HG03135 (cell line): ENCODE results near the gene CREB5.

Experiments
- ATAC-seq: cut with Tn5 transposase; IDR thresholded peaks from one replicate; pipeline ENCODE4 v1.9.1; 2021; ENCODE audit warnings: mild to moderate bottlenecking, moderate library complexity; ENCODE audit not compliant: unreplicated experiment

CREB5 gene

GRCh38 chr7:28627896-28628295, 215.6 kb downstream of the CREB5 start:
- ATAC-seq: no peak

GRCh38 chr7:28629216-28629842, 217.0 kb downstream of the CREB5 start:
- no peak for ATAC-seq

- no peak for ATAC-seq
Measured at GRCh38 chr7:28630350-28630749, 218.0 kb downstream of the CREB5 start.

- ATAC-seq: no peak
Measured at GRCh38 chr7:28631995-28632394, 219.7 kb downstream of the CREB5 start.

GRCh38 chr7:28638914-28639313, 226.6 kb downstream of the CREB5 start:
- ATAC-seq: no peak

GRCh38 chr7:28640001-28640400, 227.7 kb downstream of the CREB5 start:
- no peak for ATAC-seq

- no peak for ATAC-seq
Measured at GRCh38 chr7:28641752-28642545, 229.6 kb downstream of the CREB5 start.

GRCh38 chr7:28643188-28643569, 230.9 kb downstream of the CREB5 start:
- no peak for ATAC-seq

- ATAC-seq: no peak
Measured at GRCh38 chr7:28643584-28644340, 231.4 kb downstream of the CREB5 start.

- ATAC-seq: no peak
Measured at GRCh38 chr7:28645866-28646265, 233.5 kb downstream of the CREB5 start.

- no peak for ATAC-seq
Measured at GRCh38 chr7:28646376-28647075, 234.2 kb downstream of the CREB5 start.

- ATAC-seq: no peak
Measured at GRCh38 chr7:28647076-28647421, 234.7 kb downstream of the CREB5 start.

- no peak for ATAC-seq
Measured at GRCh38 chr7:28649189-28649588, 236.9 kb downstream of the CREB5 start.

- no peak for ATAC-seq
Measured at GRCh38 chr7:28649811-28650210, 237.5 kb downstream of the CREB5 start.

- ATAC-seq: no peak
Measured at GRCh38 chr7:28654110-28654509, 241.8 kb downstream of the CREB5 start.

- no peak for ATAC-seq
Measured at GRCh38 chr7:28656529-28656928, 244.2 kb downstream of the CREB5 start.

- no peak for ATAC-seq
Measured at GRCh38 chr7:28658381-28658780, 246.1 kb downstream of the CREB5 start.

- ATAC-seq: no peak
Measured at GRCh38 chr7:28660132-28660531, 247.8 kb downstream of the CREB5 start.

- ATAC-seq: no peak
Measured at GRCh38 chr7:28661826-28662595, 249.7 kb downstream of the CREB5 start.

- ATAC-seq: no peak
Measured at GRCh38 chr7:28666154-28666553, 253.8 kb downstream of the CREB5 start.

- no peak for ATAC-seq
Measured at GRCh38 chr7:28668085-28668484, 255.8 kb downstream of the CREB5 start.
